ENCODE results near the gene XK. TPM values are rescaled to one million over a fixed set of nuclear protein-coding genes. Genes with fewer than 3 reads are reported as not detected.

The XK gene
- total RNA-seq, 6 experiments from 2014 or later, result not detected

GRCh38 chrX:37679230-37679629 lies 6.4 kb upstream of the XK start:
- TF ChIP-seq CTCF (IDR thresholded peaks at IDR 0.05), result no peak
- H3K36me3 Mint-ChIP-seq (ENCODE audit: low read depth), result no peaks in the 10 kb centered on the region
- no peaks in the 10 kb centered on the region for H3K4me1 Mint-ChIP-seq (ENCODE audit: low read depth)
- no peaks in the 10 kb centered on the region for H3K9me3 Mint-ChIP-seq
- DNase-seq, result no peak
- peaks cover 1% of the 10 kb centered on the region; the same call in 1 of the 2 replicates for H3K27me3 Mint-ChIP-seq (ENCODE audit: insufficient read depth)
- no peak overlapping the region for H3K27ac Mint-ChIP-seq
- H3K4me3 Mint-ChIP-seq, result no peak overlapping the region

GRCh38 chrX:37679888-37680287 lies 5.7 kb upstream of the XK start:
- Mint-ChIP-seq H3K9me3 (no peaks in the 10 kb centered on the region), H3K4me1 (ENCODE audit: low read depth) (no peaks in the 10 kb centered on the region; the same call in 1 of the 2 replicates), H3K27me3 (ENCODE audit: insufficient read depth) (peaks cover 1% of the 10 kb centered on the region; the same call in 1 of the 2 replicates), H3K27ac (no peak overlapping the region), H3K4me3 (no peak overlapping the region), H3K36me3 (ENCODE audit: low read depth) (no peaks in the 10 kb centered on the region)
- DNase-seq, result no peak
- TF ChIP-seq CTCF (IDR thresholded peaks at IDR 0.05), result no peak

GRCh38 chrX:37684426-37684825 lies 1.2 kb upstream of the XK start:
- H3K36me3 Mint-ChIP-seq (ENCODE audit: low read depth), result no peaks in the 10 kb centered on the region
- no peaks in the 10 kb centered on the region for H3K9me3 Mint-ChIP-seq
- no peak overlapping the region for H3K27ac Mint-ChIP-seq
- no peak for DNase-seq
- no peak overlapping the region for H3K4me3 Mint-ChIP-seq
- no peaks in the 10 kb centered on the region; the same call in 1 of the 2 replicates for H3K4me1 Mint-ChIP-seq (ENCODE audit: low read depth)
- TF ChIP-seq CTCF (IDR thresholded peaks at IDR 0.05), result no peak
- H3K27me3 Mint-ChIP-seq (ENCODE audit: insufficient read depth), result peaks cover 1% of the 10 kb centered on the region

- Mint-ChIP-seq H3K27me3 (ENCODE audit: insufficient read depth) (no peaks in the 10 kb centered on the region; the same call in 1 of the 2 replicates), H3K4me3 (no peak overlapping the region), H3K27ac (no peak overlapping the region), H3K4me1 (ENCODE audit: low read depth) (no peaks in the 10 kb centered on the region; the same call in 1 of the 2 replicates), H3K36me3 (ENCODE audit: low read depth) (no peaks in the 10 kb centered on the region), H3K9me3 (no peaks in the 10 kb centered on the region)
- no peak for TF ChIP-seq CTCF (IDR thresholded peaks at IDR 0.05)
- DNase-seq, result no peak
Measured at GRCh38 chrX:37684973-37685372, 618 bp upstream of the XK start.

- no peak overlapping the region for H3K27ac Mint-ChIP-seq
- TF ChIP-seq CTCF (IDR thresholded peaks at IDR 0.05), result no peak
- H3K36me3 Mint-ChIP-seq (ENCODE audit: low read depth), result no peaks in the 10 kb centered on the region
- no peaks in the 10 kb centered on the region for H3K9me3 Mint-ChIP-seq
- DNase-seq, result no peak
- no peaks in the 10 kb centered on the region; the same call in 1 of the 2 replicates for H3K4me1 Mint-ChIP-seq (ENCODE audit: low read depth)
- H3K27me3 Mint-ChIP-seq (ENCODE audit: insufficient read depth), result no peaks in the 10 kb centered on the region; the same call in 1 of the 2 replicates
- H3K4me3 Mint-ChIP-seq, result peak overlapping the region; percentile 20; the same call in 1 of the 2 replicates
Measured at GRCh38 chrX:37686369-37686995, 891 bp downstream of the XK start.

Data from HFFc6 (cell line).